ENCODE data around the gene FMNL2. TPM values are rescaled to one million over a fixed set of nuclear protein-coding genes. Genes with fewer than 3 reads are reported as not detected.

The FMNL2 gene
- total and polyA plus RNA-seq, 12 donors: 3.3 to 16.0 (median 4.5) TPM

DNA sequence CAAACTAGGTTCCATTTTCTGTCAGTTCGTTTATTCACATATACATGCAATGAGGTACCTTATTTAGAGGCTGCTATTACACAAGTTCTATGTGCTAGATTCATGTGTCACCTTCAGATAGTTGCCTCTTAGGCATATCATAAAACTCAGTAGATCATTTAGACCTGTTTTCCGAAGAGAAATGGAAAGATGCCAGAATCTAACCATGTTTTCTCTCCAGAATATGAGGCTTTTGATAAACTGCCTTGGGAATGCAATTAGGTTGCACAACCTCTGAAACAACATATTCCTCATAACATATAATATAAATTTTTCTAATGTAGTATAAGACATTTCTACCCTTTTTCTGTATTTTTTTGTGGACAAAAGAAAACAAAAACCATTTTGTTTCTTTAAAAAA, 274.2 kb downstream of the FMNL2 start:
- DNase-seq (no peak), ATAC-seq (no peak)
- H3K27me3 ChIP-seq: no peaks in the 10 kb centered on the region
- WGBS, 2 donors: 73 to 74% methylated on average over 2 of the region's 2 CpGs
- TF ChIP-seq CTCF (IDR thresholded peaks at IDR 0.05): no peak
- no peaks in the 10 kb centered on the region for H3K9me3 ChIP-seq
- no peak overlapping the region for H3K4me3 ChIP-seq
- H3K36me3 ChIP-seq: peaks cover 0 to 17% (median 0%) of the 10 kb centered on the region in 9 donors
- peaks cover 0 to 30% (median 12%) of the 10 kb centered on the region in 9 donors for H3K4me1 ChIP-seq
- no peak overlapping the region for H3K27ac ChIP-seq
- intact Hi-C loops (cut with DNase I): no loop called here

DNA sequence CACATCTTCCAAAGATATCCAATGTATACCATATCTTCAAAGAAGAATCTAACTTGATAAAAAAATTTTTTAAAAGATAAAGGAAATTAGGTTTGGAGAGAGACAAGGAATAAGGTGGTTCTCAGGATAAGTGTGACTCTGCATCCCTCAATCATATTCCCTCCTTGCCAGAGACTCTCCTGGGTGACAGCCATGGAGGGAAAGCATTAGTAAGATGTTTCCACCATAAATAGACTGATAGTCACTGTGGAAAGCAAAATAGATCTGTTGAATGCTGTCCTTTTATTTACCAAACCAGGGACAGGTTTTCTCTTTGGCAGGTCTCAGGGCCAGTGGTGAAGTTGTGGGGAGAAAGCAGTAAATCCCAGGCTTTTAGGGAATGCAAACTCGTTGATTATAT, 274.7 kb downstream of the FMNL2 start:
- Histone ChIP-seq H3K4me1 (peaks cover 0 to 30% (median 12%) of the 10 kb centered on the region in 9 donors), H3K27ac (no peak overlapping the region), H3K9me3 (no peaks in the 10 kb centered on the region), H3K27me3 (no peaks in the 10 kb centered on the region), H3K36me3 (peaks cover 0 to 23% (median 0%) of the 10 kb centered on the region in 9 donors), H3K4me3 (no peak overlapping the region)
- ATAC-seq (no peak), DNase-seq (no peak)
- TF ChIP-seq CTCF (IDR thresholded peaks at IDR 0.05): no peak
- intact Hi-C loops (cut with DNase I): no loop called here
- 96 to 100% methylated on average over 1 of the region's 1 CpG for WGBS, 2 donors

GRCh38 chr2:152611458-152612231, 276.7 kb downstream of the FMNL2 start:
- ATAC-seq: peak; percentile 81 to 97 (median 90)
- Histone ChIP-seq H3K27ac (peak overlapping the region in 9 of 10 donors; percentile 11 to 87 (median 43)), H3K27me3 (no peaks in the 10 kb centered on the region), H3K36me3 (peaks cover 0 to 38% (median 0%) of the 10 kb centered on the region in 9 donors), H3K4me3 (peak overlapping the region in 1 of 10 donors; percentile 28), H3K9me3 (no peaks in the 10 kb centered on the region), H3K4me1 (peaks cover 0 to 30% (median 12%) of the 10 kb centered on the region in 9 donors)
- whole genome bisulfite sequencing, 2 donors: 67 to 69% methylated on average over 5 of the region's 5 CpGs
- DNase-seq: peak in 1 of 2 donors; percentile 36
- no peak for TF ChIP-seq CTCF (IDR thresholded peaks at IDR 0.05)
- intact Hi-C loops (cut with DNase I): no loop called here

GRCh38 chr2:152613235-152613634, 278.3 kb downstream of the FMNL2 start:
- DNase-seq (no peak), ATAC-seq (no peak)
- H3K4me3 ChIP-seq: no peak overlapping the region
- H3K9me3 ChIP-seq: no peaks in the 10 kb centered on the region
- WGBS, 2 donors: 96 to 97% methylated on average over 2 of the region's 2 CpGs
- peaks cover 0 to 30% (median 12%) of the 10 kb centered on the region in 9 donors for H3K4me1 ChIP-seq
- H3K27ac ChIP-seq: peak overlapping the region in 2 of 10 donors; percentile 60 to 87
- H3K36me3 ChIP-seq: peaks cover 0 to 54% (median 7%) of the 10 kb centered on the region in 9 donors
- no peaks in the 10 kb centered on the region for H3K27me3 ChIP-seq
- intact Hi-C loops (cut with DNase I): no loop called here
- TF ChIP-seq CTCF (IDR thresholded peaks at IDR 0.05): no peak
